Measurements from ENCODE around the gene OR52I1. TPM values are rescaled to one million over a fixed set of nuclear protein-coding genes. Genes with fewer than 3 reads are reported as not detected.
A peak's percentile ranks its signal among the peaks of the same experiment; 100 is the strongest.

The OR52I1 gene
- total RNA-seq, 1 donor from 2014 or later = not detected

DNA sequence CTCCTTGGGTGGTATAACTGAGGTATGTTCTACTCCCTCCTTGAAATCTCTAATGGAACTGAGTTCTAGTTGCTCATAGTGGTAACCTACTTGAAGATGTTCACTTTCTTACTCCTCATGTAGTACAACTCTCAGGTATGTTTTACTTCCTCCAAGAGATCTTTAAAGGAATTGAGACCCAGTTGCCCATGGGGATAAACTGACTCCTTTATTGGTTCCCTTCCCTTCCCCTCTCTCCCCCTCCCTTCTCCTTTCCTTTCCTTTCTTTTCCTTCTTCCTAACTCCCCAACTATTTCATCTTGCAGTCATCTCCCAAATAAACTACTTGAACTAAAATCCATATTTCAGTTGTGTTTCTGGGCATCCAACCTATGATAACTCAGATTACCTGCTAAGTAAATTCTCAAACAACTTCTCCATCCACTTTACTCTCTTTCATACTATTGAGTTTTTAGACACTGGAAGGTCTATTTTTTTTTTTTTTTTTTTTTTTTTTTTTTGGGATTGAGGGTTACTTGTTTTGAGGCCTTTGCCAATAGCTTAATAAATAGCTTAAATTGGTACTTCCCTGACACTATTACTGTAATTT lies 22.1 kb downstream of the OR52I1 start:
- H3K4me1 Mint-ChIP-seq = no peaks in the 10 kb centered on the region
- H3K27me3 Mint-ChIP-seq (ENCODE audit: low read depth) = peaks cover 52% of the 10 kb centered on the region
- no peak overlapping the region for H3K27ac Mint-ChIP-seq (ENCODE audit: unreplicated experiment)
- TF ChIP-seq, protein P1, sequence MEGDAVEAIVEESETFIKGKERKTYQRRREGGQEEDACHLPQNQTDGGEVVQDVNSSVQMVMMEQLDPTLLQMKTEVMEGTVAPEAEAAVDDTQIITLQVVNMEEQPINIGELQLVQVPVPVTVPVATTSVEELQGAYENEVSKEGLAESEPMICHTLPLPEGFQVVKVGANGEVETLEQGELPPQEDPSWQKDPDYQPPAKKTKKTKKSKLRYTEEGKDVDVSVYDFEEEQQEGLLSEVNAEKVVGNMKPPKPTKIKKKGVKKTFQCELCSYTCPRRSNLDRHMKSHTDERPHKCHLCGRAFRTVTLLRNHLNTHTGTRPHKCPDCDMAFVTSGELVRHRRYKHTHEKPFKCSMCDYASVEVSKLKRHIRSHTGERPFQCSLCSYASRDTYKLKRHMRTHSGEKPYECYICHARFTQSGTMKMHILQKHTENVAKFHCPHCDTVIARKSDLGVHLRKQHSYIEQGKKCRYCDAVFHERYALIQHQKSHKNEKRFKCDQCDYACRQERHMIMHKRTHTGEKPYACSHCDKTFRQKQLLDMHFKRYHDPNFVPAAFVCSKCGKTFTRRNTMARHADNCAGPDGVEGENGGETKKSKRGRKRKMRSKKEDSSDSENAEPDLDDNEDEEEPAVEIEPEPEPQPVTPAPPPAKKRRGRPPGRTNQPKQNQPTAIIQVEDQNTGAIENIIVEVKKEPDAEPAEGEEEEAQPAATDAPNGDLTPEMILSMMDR (conservative IDR thresholded peaks at IDR 0.05) = no peak
- no peak overlapping the region for H3K4me3 Mint-ChIP-seq
- no peaks in the 10 kb centered on the region for H3K36me3 Mint-ChIP-seq (ENCODE audit: low read depth)
- peaks cover 2% of the 10 kb centered on the region for H3K9me3 Mint-ChIP-seq
- DNase-seq (ENCODE audit: low read depth, low spot score) = no peak

DNA sequence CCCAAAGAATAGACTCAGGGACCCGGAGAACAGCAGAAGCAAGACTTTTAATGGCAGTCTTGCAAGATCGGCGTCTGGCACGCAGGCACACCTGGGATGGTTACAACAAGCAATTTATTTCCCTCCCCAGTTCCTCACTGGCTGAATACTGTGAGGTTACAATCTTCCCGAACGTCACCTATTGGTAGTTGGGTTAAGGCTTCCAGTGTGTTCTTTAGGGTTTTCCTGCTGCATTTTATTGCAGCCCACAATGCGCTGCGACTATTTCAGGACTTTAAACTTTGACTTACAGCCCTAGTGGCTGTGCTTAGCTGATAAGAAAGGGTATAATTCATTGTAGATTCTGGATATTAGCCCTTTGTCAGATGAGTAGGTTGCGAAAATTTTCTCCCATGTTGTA lies 25.7 kb downstream of the OR52I1 start:
- Mint-ChIP-seq H3K36me3 (ENCODE audit: low read depth) (no peaks in the 10 kb centered on the region), H3K4me1 (no peaks in the 10 kb centered on the region), H3K27me3 (ENCODE audit: low read depth) (peaks cover 35% of the 10 kb centered on the region), H3K9me3 (peaks cover 2% of the 10 kb centered on the region), H3K27ac (ENCODE audit: unreplicated experiment) (no peak overlapping the region), H3K4me3 (no peak overlapping the region)
- TF ChIP-seq, protein P1 (conservative IDR thresholded peaks at IDR 0.05) = no peak
- no peak for DNase-seq (ENCODE audit: low read depth, low spot score)

DNA sequence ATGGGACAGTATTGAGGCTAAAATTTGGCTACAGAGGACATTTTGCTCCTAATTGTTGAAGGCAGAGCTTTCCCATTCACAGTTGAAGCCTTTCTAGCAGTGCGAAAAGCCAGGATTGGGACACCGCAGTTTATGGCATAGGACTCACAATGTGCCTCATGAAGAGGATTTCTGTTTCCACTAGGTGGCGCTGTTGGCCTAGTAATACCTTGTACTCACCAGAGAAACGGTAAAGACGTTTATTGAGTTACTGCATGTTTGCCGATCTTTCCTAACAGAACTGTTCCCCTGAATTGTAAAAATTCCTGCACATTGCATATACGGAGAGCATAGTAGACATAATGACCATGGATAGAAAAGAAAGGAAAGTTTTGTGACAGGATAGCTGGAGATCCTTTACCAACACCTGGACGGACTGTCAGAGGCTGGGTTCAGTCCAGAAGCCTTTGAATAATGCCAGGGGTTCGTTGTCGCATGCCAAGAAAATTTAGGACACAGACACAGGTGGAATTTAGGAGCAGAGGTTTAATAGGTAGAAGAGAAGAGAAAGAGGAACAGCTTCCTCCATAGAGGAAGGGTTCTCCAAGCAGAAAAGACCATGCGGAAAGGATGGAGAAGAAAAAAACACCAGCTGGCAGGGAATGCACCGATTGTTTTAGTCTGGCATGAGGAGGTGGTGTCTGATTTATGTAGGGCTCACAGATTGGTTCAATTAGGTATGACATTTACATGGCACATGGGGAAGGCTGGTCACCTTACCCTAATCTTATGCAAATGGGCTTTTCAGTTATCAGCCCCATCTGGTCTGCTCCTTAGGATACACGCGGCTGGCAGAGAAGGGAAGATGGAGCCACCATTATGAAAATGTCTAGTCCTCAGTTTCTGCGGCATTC lies 32.6 kb downstream of the OR52I1 start:
- H3K36me3 Mint-ChIP-seq (ENCODE audit: low read depth) = no peaks in the 10 kb centered on the region
- peaks cover 34% of the 10 kb centered on the region for H3K27me3 Mint-ChIP-seq (ENCODE audit: low read depth)
- H3K4me1 Mint-ChIP-seq = no peaks in the 10 kb centered on the region
- peaks cover 3% of the 10 kb centered on the region for H3K9me3 Mint-ChIP-seq
- no peak overlapping the region for H3K4me3 Mint-ChIP-seq
- no peak overlapping the region for H3K27ac Mint-ChIP-seq (ENCODE audit: unreplicated experiment)
- TF ChIP-seq, protein P1 (conservative IDR thresholded peaks at IDR 0.05) = peak; percentile 86
- peak; percentile 82 for DNase-seq (ENCODE audit: low read depth, low spot score)

DNA sequence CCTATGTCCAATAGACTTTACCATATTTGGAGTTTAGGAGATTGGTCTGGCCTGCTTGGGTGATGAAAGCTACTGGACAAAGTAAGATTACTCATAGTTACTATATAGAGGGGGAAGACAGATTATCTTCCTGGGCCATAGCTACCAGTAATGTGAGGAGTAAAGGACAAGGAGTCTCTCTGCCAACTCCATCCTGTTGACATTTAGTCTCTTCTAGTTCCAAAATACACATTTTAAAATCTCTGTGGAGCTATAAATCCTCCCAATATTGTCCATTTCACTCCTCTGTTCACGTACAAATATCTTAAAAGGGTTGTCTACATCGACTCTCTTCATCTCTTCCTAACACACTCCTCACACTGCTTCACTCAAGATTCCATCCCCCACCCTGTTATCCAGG lies 42.3 kb downstream of the OR52I1 start:
- peaks cover 10% of the 10 kb centered on the region for H3K27me3 Mint-ChIP-seq (ENCODE audit: low read depth)
- H3K9me3 Mint-ChIP-seq = no peaks in the 10 kb centered on the region
- no peak overlapping the region for H3K4me3 Mint-ChIP-seq
- DNase-seq (ENCODE audit: low read depth, low spot score) = no peak
- H3K4me1 Mint-ChIP-seq = no peaks in the 10 kb centered on the region
- H3K36me3 Mint-ChIP-seq (ENCODE audit: low read depth) = no peaks in the 10 kb centered on the region
- TF ChIP-seq, protein P1 (conservative IDR thresholded peaks at IDR 0.05) = no peak
- no peak overlapping the region for H3K27ac Mint-ChIP-seq (ENCODE audit: unreplicated experiment)

DNA sequence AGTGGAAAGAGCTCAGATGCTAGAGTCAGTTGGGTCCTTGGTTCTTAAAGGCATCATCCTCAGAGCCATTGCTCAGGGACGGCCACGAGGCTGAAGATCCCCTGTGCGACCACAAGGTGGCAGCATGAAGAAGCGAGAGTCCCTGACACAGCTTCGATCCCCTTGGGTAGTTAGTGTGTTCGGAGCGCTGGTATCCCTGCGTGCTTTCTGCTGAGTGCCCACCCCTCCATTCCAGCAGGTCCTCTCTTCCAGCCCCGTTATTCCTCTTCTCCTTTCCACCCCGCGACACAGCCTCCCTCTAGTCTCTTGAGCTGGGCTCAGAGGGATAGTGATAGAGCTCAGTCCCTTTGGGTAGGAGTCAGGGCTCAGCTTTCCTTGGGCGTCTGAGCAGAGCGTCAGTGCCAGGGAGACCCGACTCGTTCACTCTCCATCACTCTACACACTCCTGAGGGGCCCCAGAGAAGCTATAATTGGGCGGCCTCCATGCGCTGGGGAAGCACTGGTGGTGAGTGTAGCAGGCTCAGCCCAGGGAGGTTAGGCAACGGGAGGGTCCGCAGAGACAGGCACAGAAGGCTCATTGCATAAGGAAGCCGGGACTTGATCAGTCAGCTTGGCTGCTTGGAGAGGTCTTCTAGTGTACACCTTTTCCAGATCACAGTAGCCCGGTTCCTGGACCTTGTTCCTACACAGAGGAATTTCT lies 43.3 kb downstream of the OR52I1 start, which contains the start of gene OR51D1:
Gene OR51D1 (plus strand): TSS at position 516 of the 700 bp plus-strand sequence. CDS start 2,314 bp downstream, outside the sequence.
- peak; percentile 77 for DNase-seq (ENCODE audit: low read depth, low spot score)
- no peaks in the 10 kb centered on the region for H3K9me3 Mint-ChIP-seq
- no peaks in the 10 kb centered on the region for H3K4me1 Mint-ChIP-seq
- no peak within 1 kb of the TSS for H3K27ac Mint-ChIP-seq (ENCODE audit: unreplicated experiment)
- no peak within 1 kb of the TSS for H3K4me3 Mint-ChIP-seq
- H3K36me3 Mint-ChIP-seq (ENCODE audit: low read depth) = no peaks in the 10 kb centered on the region
- TF ChIP-seq, protein P1 (conservative IDR thresholded peaks at IDR 0.05) = peak; percentile 86
- H3K27me3 Mint-ChIP-seq (ENCODE audit: low read depth) = peaks cover 5% of the 10 kb centered on the region
